Small intestine (tissue), 7 donors: ENCODE data around the gene STXBP5L. TPM values are rescaled to one million over a fixed set of nuclear protein-coding genes. Genes with fewer than 3 reads are reported as not detected.

ENCODE experiments used
- DNase-seq, 2 donors: peaks; one replicate each; pipeline versions ENCODE4 v3.0.0 to v3.0.0-alpha.2; 2013
- FAIRE-seq: peaks from 2 replicates; lab custom pipeline; 2012; peaks lifted over from hg19 to GRCh38; lab: Jason Lieb, UNC
- H3K27ac ChIP-seq, 3 donors: one replicate each; pipeline ENCODE4 v1.5.1; 2013; ENCODE audit warnings: low read length in 2 of 3, mild to moderate bottlenecking in 2 of 3, control low read depth in 1 of 3, inconsistent platforms in 1 of 3, low read depth in 1 of 3, moderate library complexity in 1 of 3
- H3K27me3 ChIP-seq, 3 donors: one replicate each; pipeline ENCODE4 v1.6.1; 2013; ENCODE audit warnings: low read length in 3 of 3, inconsistent platforms in 1 of 3; ENCODE audit not compliant: control insufficient read depth in 3 of 3, insufficient read depth in 3 of 3
- H3K36me3 ChIP-seq, 3 donors: one replicate each; pipeline ENCODE4 v1.6.1; 2013; ENCODE audit warnings: low read length in 3 of 3, inconsistent platforms in 1 of 3, low read depth in 1 of 3, mild to moderate bottlenecking in 1 of 3, moderate library complexity in 1 of 3; ENCODE audit not compliant: control insufficient read depth in 3 of 3, insufficient read depth in 2 of 3
- H3K4me1 ChIP-seq, 3 donors: one replicate each; pipeline ENCODE4 v1.6.1; 2013; ENCODE audit warnings: low read length in 2 of 3, inconsistent platforms in 1 of 3, low read depth in 1 of 3, mild to moderate bottlenecking in 1 of 3, moderate library complexity in 1 of 3; ENCODE audit not compliant: control insufficient read depth in 3 of 3, insufficient read depth in 2 of 3
- H3K4me3 ChIP-seq, 3 donors: one replicate each; pipeline ENCODE4 v1.5.1; 2013; ENCODE audit warnings: low read length in 3 of 3, control low read depth in 1 of 3, inconsistent platforms in 1 of 3, low read depth in 1 of 3, mild to moderate bottlenecking in 1 of 3, moderate library complexity in 1 of 3
- H3K9me3 ChIP-seq, 2 donors: one replicate each; pipeline ENCODE4 v1.6.1; 2013; ENCODE audit warnings: low read depth in 1 of 2, low read length in 1 of 2; ENCODE audit not compliant: control insufficient read depth in 2 of 2, insufficient read depth in 1 of 2
- WGBS, 3 donors: extraction: QIAGEN DNeasy Blood & Tissue Kit; methylation state at CpG; one replicate each; pipeline ENCODE4 v1.1.7; 2013; 5-methylcytosine and 5-hydroxymethylcytosine counted together
- polyA plus RNA-seq, 4 donors: library from polyadenylated mRNA; stranded (reverse) in 3 of 4; unstranded in 1 of 4; fragments of 200-250 nt in 3 of 4; fragments of 120-200 nt in 1 of 4; gene quantifications; one replicate each; pipeline versions ENCODE4 v1.2.1 to v1.2.3, GENCODE V29; 2013
- donor health status: healthy with polysubstance abuse.
- donor health status: control.
- donor health status: control.
- donor health status: Bipolar disorder and iron deficiency.
- donor health status: healthy.

Gene STXBP5L
- polyA plus RNA-seq, 4 donors: 0.18 to 0.74 TPM; not detected in 2

- H3K36me3 ChIP-seq: no peaks in the 10 kb centered on the region
- no peaks in the 10 kb centered on the region for H3K27me3 ChIP-seq
- H3K4me3 ChIP-seq: no peak overlapping the region
- peaks cover 0 to under 1% of the 10 kb centered on the region in 2 donors for H3K9me3 ChIP-seq
- H3K4me1 ChIP-seq: no peaks in the 10 kb centered on the region
- no peak overlapping the region for H3K27ac ChIP-seq
- 76 to 82% (median 78%) methylated on average over 3 of the region's 3 CpGs for WGBS, 3 donors
- FAIRE-seq (no peak), DNase-seq (no peak)
Observed at GRCh38 chr3:120956143-120956542, 48.1 kb downstream of the STXBP5L start.

- DNase-seq (no peak), FAIRE-seq (no peak)
- Histone ChIP-seq H3K4me1 (no peaks in the 10 kb centered on the region), H3K36me3 (no peaks in the 10 kb centered on the region), H3K27me3 (no peaks in the 10 kb centered on the region), H3K4me3 (no peak overlapping the region), H3K27ac (no peak overlapping the region), H3K9me3 (peaks cover 0 to 11% of the 10 kb centered on the region in 2 donors)
- 78 to 94% (median 88%) methylated on average over 3 of the region's 3 CpGs for WGBS, 3 donors
Observed at GRCh38 chr3:120982608-120983320, 74.8 kb downstream of the STXBP5L start.

GRCh38 chr3:120983321-120983665 lies 75.3 kb downstream of the STXBP5L start:
- Histone ChIP-seq H3K36me3 (no peaks in the 10 kb centered on the region), H3K4me1 (no peaks in the 10 kb centered on the region), H3K27me3 (no peaks in the 10 kb centered on the region), H3K27ac (no peak overlapping the region), H3K9me3 (peaks cover 0 to 11% of the 10 kb centered on the region in 2 donors), H3K4me3 (no peak overlapping the region)
- FAIRE-seq: no peak
- no peak for DNase-seq
- 25 to 63% (median 27%) methylated on average over 1 of the region's 1 CpG for WGBS, 3 donors

GRCh38 chr3:120983841-120984240 lies 75.8 kb downstream of the STXBP5L start:
- Histone ChIP-seq H3K4me3 (no peak overlapping the region), H3K27ac (no peak overlapping the region), H3K27me3 (no peaks in the 10 kb centered on the region), H3K9me3 (peaks cover 0 to 11% of the 10 kb centered on the region in 2 donors), H3K4me1 (no peaks in the 10 kb centered on the region), H3K36me3 (no peaks in the 10 kb centered on the region)
- DNase-seq (no peak), FAIRE-seq (no peak)
- WGBS, 3 donors: 17 to 24% (median 24%) methylated on average over 2 of the region's 2 CpGs

- Histone ChIP-seq H3K4me1 (no peaks in the 10 kb centered on the region), H3K27ac (no peak overlapping the region), H3K4me3 (no peak overlapping the region), H3K9me3 (peaks cover 0 to 9% of the 10 kb centered on the region in 2 donors), H3K36me3 (no peaks in the 10 kb centered on the region), H3K27me3 (no peaks in the 10 kb centered on the region)
- DNase-seq: no peak
- no peak for FAIRE-seq
- 37 to 65% (median 45%) methylated on average over 1 of the region's 1 CpG for WGBS, 3 donors
Observed at GRCh38 chr3:120985242-120985641, 77.2 kb downstream of the STXBP5L start.

GRCh38 chr3:120988994-120989393 lies 81.0 kb downstream of the STXBP5L start:
- H3K36me3 ChIP-seq: no peaks in the 10 kb centered on the region
- H3K9me3 ChIP-seq: no peaks in the 10 kb centered on the region
- no peak overlapping the region for H3K27ac ChIP-seq
- no peaks in the 10 kb centered on the region for H3K27me3 ChIP-seq
- H3K4me1 ChIP-seq: no peaks in the 10 kb centered on the region
- 95 to 97% (median 96%) methylated on average over 4 of the region's 4 CpGs for WGBS, 3 donors
- no peak for FAIRE-seq
- H3K4me3 ChIP-seq: no peak overlapping the region
- DNase-seq: no peak

- H3K27ac ChIP-seq: no peak overlapping the region
- DNase-seq: no peak
- no peaks in the 10 kb centered on the region for H3K4me1 ChIP-seq
- no peaks in the 10 kb centered on the region for H3K27me3 ChIP-seq
- no peaks in the 10 kb centered on the region for H3K36me3 ChIP-seq
- 79 to 88% (median 84%) methylated on average over 8 of the region's 8 CpGs for WGBS, 3 donors
- no peak for FAIRE-seq
- H3K4me3 ChIP-seq: no peak overlapping the region
- peaks cover 0 to 6% of the 10 kb centered on the region in 2 donors for H3K9me3 ChIP-seq
Observed at GRCh38 chr3:121018917-121019321, 110.9 kb downstream of the STXBP5L start.

- no peak for DNase-seq
- H3K36me3 ChIP-seq: no peaks in the 10 kb centered on the region
- no peak overlapping the region for H3K27ac ChIP-seq
- H3K4me3 ChIP-seq: no peak overlapping the region
- WGBS, 3 donors: 72 to 79% (median 73%) methylated on average over 6 of the region's 6 CpGs
- no peaks in the 10 kb centered on the region for H3K9me3 ChIP-seq
- no peak for FAIRE-seq
- no peaks in the 10 kb centered on the region for H3K4me1 ChIP-seq
- no peaks in the 10 kb centered on the region for H3K27me3 ChIP-seq
Observed at GRCh38 chr3:121063628-121064027, 155.6 kb downstream of the STXBP5L start.

GRCh38 chr3:121064121-121064520 lies 156.1 kb downstream of the STXBP5L start:
- Histone ChIP-seq H3K36me3 (no peaks in the 10 kb centered on the region), H3K4me3 (no peak overlapping the region), H3K27me3 (no peaks in the 10 kb centered on the region), H3K27ac (no peak overlapping the region), H3K9me3 (no peaks in the 10 kb centered on the region), H3K4me1 (no peaks in the 10 kb centered on the region)
- no peak for FAIRE-seq
- no peak for DNase-seq
- WGBS, 3 donors: 63 to 82% (median 69%) methylated on average over 6 of the region's 6 CpGs
